Activated CD8-positive, alpha-beta T cell treated with anti-CD3 and anti-CD28 coated beads, Interleukin-2, amount 10 ng/mL, durations not matched to agents 7 days and 5 days (primary cell): ENCODE data around the gene MYBPC2. TPM values are rescaled to one million over a fixed set of nuclear protein-coding genes. Genes with fewer than 3 reads are reported as not detected.
A peak's percentile ranks its signal among the peaks of the same experiment; 100 is the strongest.

Experiments used
- ATAC-seq: fragments of 150-1000 bp; cut with Tn5 transposase; one replicate; pipeline ENCODE4 v1.10.0; 2021; ENCODE audit warnings: moderate library complexity
- CTCF ChIA-PET: fragments of 350-600 bp; sonication (Branson Sonifier 250); formaldehyde crosslinking; loops from one replicate; lab custom pipeline; 2021; ENCODE audit warnings: antibody characterized with exemption; lab: Charles Lee
- POLR2A ChIA-PET: fragments of 350-600 bp; sonication (Branson Sonifier 250); formaldehyde crosslinking; loops from one replicate; lab custom pipeline; 2021; ENCODE audit warnings: antibody characterized with exemption; lab: Charles Lee
- DNase-seq: peaks from one replicate; pipeline ENCODE4 v3.0.0-alpha.2; 2020
- H3K27ac Mint-ChIP-seq: one replicate; pipeline ENCODE4 v1.8.0; 2021; ENCODE audit warnings: mild to moderate bottlenecking, mixed read lengths
- H3K27me3 Mint-ChIP-seq: one replicate; pipeline ENCODE4 v1.8.0; 2021; ENCODE audit warnings: low read depth, mixed read lengths
- H3K36me3 Mint-ChIP-seq: one replicate; pipeline ENCODE4 v1.8.0; 2021; ENCODE audit warnings: low read depth, mixed read lengths
- H3K4me1 Mint-ChIP-seq: one replicate; pipeline ENCODE4 v1.8.0; 2021; ENCODE audit warnings: low read depth, mixed read lengths
- H3K4me3 Mint-ChIP-seq: one replicate; pipeline ENCODE4 v1.8.0; 2021; ENCODE audit warnings: mild to moderate bottlenecking, mixed read lengths
- H3K9me3 Mint-ChIP-seq: one replicate; pipeline ENCODE4 v1.8.0; 2022; ENCODE audit warnings: mixed read lengths; ENCODE audit not compliant: insufficient read depth
- total RNA-seq, 2 experiments: library from RNA; stranded (reverse); gene quantifications; one replicate each; pipeline ENCODE4 v1.2.3, GENCODE V29; 2021

Gene MYBPC2
- total RNA-seq, 2 experiments from 2014 or later, result not detected

DNA sequence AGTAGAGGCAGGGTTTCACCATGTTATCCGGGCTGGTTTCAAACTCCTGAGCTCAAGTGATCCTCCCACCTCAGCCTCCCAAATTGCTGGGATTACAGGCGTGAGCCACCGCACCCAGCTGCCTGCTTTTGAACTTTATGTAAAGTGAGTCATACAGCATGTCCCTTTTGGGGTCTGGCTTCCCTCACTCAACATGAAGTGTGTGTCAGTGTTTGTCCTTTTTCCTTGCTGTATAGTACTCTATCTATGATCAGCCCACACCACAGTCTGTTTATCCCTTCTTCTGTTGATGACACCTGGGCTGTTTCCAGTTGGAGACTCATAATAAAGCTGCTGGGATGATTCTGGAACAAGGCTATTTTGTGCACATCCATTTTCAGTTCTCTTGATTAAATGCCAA lies 11.9 kb upstream of the MYBPC2 start:
- ChIA-PET POLR2A (no interaction called here), CTCF (no interaction called here)
- Mint-ChIP-seq H3K27me3 (peaks cover 12% of the 10 kb centered on the region), H3K27ac (no peak overlapping the region), H3K4me3 (no peak overlapping the region), H3K36me3 (peaks cover 5% of the 10 kb centered on the region), H3K9me3 (no peaks in the 10 kb centered on the region), H3K4me1 (peaks cover 15% of the 10 kb centered on the region)
- ATAC-seq (no peak), DNase-seq (no peak)

DNA sequence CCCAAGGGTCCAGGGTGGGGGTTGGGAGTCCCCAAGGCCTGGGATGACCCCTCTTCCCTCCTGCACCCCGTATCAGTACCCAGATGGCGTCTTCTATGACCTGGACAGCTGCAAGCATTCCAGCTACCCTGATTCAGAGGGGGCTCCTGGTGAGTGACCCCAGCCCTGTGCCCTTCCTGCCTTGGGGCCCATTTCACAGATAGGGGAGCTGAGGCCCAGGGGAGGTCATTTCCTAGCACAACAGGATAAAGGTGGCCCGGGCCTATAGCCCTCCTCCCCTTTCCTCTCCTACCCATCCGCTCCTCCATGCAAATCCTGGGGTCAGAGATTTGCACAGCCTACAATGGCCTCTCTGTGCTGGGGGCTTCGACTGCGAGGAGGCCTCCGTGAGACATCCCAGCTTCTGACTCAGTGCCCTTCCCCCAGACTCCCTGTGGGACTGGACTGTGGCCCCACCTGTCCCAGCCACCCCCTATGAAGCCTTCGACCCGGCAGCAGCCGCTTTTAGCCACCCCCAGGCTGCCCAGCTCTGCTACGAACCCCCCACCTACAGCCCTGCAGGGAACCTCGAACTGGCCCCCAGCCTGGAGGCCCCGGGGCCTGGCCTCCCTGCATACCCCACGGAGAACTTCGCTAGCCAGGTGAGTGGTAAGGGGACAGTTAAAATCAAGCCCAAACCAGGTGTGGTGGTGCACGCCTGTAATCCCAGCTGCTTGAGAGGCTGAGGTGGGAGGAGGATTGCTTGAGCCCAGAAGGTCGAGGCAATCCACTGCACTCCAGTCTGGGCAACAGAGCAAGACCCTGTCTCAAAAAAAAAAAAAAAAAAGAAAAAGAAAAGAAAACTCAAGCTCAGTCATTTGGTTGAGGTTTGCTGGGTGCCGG lies 10.1 kb upstream of the MYBPC2 start:
- Mint-ChIP-seq H3K4me1 (peaks cover 15% of the 10 kb centered on the region), H3K27ac (no peak overlapping the region), H3K4me3 (no peak overlapping the region), H3K27me3 (peaks cover 12% of the 10 kb centered on the region), H3K9me3 (no peaks in the 10 kb centered on the region), H3K36me3 (peaks cover 5% of the 10 kb centered on the region)
- POLR2A ChIA-PET, result interaction anchor here (0.5 kb wide), 1 partner anchor 373 kb away, joined by 3 read pairs; no protein-coding TSS in a partner anchor
- DNase-seq, result no peak
- no peak for ATAC-seq
- CTCF ChIA-PET, result no interaction called here

GRCh38 chr19:50423279-50424113 lies 9.2 kb upstream of the MYBPC2 start:
- Mint-ChIP-seq H3K36me3 (peaks cover 5% of the 10 kb centered on the region), H3K9me3 (no peaks in the 10 kb centered on the region), H3K27me3 (peaks cover 12% of the 10 kb centered on the region), H3K27ac (no peak overlapping the region), H3K4me1 (peaks cover 15% of the 10 kb centered on the region), H3K4me3 (no peak overlapping the region)
- ChIA-PET POLR2A (no interaction called here), CTCF (no interaction called here)
- DNase-seq, result no peak
- no peak for ATAC-seq

GRCh38 chr19:50425581-50425980 lies 7.1 kb upstream of the MYBPC2 start:
- ChIA-PET POLR2A (no interaction called here), CTCF (no interaction called here)
- Mint-ChIP-seq H3K36me3 (no peaks in the 10 kb centered on the region), H3K27me3 (peaks cover 9% of the 10 kb centered on the region), H3K4me3 (no peak overlapping the region), H3K4me1 (no peaks in the 10 kb centered on the region), H3K27ac (no peak overlapping the region), H3K9me3 (no peaks in the 10 kb centered on the region)
- DNase-seq (no peak), ATAC-seq (no peak)

DNA sequence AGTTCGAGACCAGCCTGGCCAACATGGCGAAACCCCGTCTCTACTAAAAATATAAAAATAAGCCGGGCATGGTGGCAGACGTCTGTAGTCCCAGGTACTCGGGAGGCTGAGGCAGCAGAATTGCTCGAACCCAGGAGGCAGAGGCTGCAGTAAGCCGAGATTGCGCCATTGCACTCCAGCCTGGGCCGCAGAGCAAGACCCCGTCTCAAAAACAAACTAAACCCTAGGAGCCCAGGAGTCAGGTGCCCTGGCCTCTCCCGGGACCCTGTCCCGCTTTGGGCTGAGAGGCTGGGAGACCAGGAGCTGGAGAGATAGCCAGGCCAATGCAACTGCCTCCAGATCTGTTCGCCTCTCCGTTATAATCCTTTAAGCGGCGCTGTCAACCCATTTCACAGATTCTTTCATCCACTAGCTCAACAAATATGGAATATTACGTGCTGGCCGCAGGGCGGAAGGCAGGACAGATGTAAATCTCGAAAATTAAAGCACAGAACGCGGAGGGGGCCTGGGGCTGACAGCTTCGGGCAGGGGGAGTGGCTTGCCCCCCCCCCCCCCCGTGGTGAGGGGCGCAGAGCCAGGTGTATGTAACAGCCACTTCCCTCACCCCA lies 5.3 kb upstream of the MYBPC2 start:
- Mint-ChIP-seq H3K27me3 (peaks cover 13% of the 10 kb centered on the region), H3K36me3 (no peaks in the 10 kb centered on the region), H3K27ac (no peak overlapping the region), H3K4me3 (no peak overlapping the region), H3K9me3 (no peaks in the 10 kb centered on the region), H3K4me1 (peaks cover 10% of the 10 kb centered on the region)
- ChIA-PET POLR2A (interaction anchor here (0.6 kb wide), 1 partner anchor 15 kb away, joined by 4 read pairs; no protein-coding TSS in a partner anchor), CTCF (interaction anchor here (1.5 kb wide), 1 partner anchor 70 kb away, joined by 7 read pairs; no protein-coding TSS in a partner anchor)
- no peak for ATAC-seq
- no peak for DNase-seq

- Mint-ChIP-seq H3K4me3 (peak overlapping the region; percentile 36), H3K27ac (no peak overlapping the region), H3K4me1 (peaks cover 10% of the 10 kb centered on the region), H3K36me3 (no peaks in the 10 kb centered on the region), H3K27me3 (peaks cover 15% of the 10 kb centered on the region), H3K9me3 (no peaks in the 10 kb centered on the region)
- ATAC-seq (no peak), DNase-seq (peak; percentile 40)
- CTCF ChIA-PET, result interaction anchor here (1.5 kb wide), 1 partner anchor 70 kb away, joined by 7 read pairs; no protein-coding TSS in a partner anchor
- POLR2A ChIA-PET, result interaction anchor here (0.9 kb wide), 1 partner anchor 15 kb away, joined by 3 read pairs; no protein-coding TSS in a partner anchor
Measured at GRCh38 chr19:50427997-50428425, 4.7 kb upstream of the MYBPC2 start.

- no peak for DNase-seq
- Mint-ChIP-seq H3K4me3 (no peak overlapping the region), H3K4me1 (peaks cover 10% of the 10 kb centered on the region), H3K27me3 (peaks cover 21% of the 10 kb centered on the region), H3K36me3 (no peaks in the 10 kb centered on the region), H3K9me3 (no peaks in the 10 kb centered on the region), H3K27ac (no peak overlapping the region)
- ChIA-PET POLR2A (interaction anchor here (0.9 kb wide), 1 partner anchor 14 kb away, joined by 3 read pairs; no protein-coding TSS in a partner anchor), CTCF (interaction anchor here (1.1 to 1.6 kb wide), 2 partner anchors 9 to 60 kb away, joined by 3 read pairs; no protein-coding TSS in a partner anchor)
- no peak for ATAC-seq
Measured at GRCh38 chr19:50428772-50429463, 3.8 kb upstream of the MYBPC2 start.

DNA sequence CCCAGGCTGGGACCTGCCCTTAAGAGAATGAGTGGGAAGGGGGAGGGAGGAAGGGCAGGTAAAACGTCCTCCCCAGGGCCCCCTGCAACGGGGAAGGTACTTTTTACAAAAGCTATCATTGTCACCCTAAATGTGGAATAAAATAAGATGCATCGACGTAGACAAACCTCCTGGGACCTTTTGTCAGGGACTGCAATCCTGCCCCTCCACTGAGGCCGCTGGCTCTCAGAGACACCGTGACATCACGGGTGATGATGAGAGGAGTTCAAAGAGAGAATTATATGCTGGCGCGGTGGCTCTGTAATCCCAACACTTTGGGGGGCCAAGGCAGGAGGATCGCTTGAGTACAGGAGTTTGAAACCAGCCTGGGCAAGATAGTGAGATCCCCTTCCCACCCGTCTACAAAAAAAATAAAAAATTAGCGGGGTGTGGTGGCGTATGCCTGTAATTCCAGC lies 1.8 kb upstream of the MYBPC2 start:
- DNase-seq (no peak), ATAC-seq (no peak)
- POLR2A ChIA-PET, result no interaction called here
- H3K27me3 Mint-ChIP-seq, result peaks cover 21% of the 10 kb centered on the region
- no peaks in the 10 kb centered on the region for H3K36me3 Mint-ChIP-seq
- no peaks in the 10 kb centered on the region for H3K9me3 Mint-ChIP-seq
- no peak overlapping the region for H3K27ac Mint-ChIP-seq
- peaks cover 10% of the 10 kb centered on the region for H3K4me1 Mint-ChIP-seq
- H3K4me3 Mint-ChIP-seq, result peak overlapping the region; percentile 84
- CTCF ChIA-PET, result no interaction called here

DNA sequence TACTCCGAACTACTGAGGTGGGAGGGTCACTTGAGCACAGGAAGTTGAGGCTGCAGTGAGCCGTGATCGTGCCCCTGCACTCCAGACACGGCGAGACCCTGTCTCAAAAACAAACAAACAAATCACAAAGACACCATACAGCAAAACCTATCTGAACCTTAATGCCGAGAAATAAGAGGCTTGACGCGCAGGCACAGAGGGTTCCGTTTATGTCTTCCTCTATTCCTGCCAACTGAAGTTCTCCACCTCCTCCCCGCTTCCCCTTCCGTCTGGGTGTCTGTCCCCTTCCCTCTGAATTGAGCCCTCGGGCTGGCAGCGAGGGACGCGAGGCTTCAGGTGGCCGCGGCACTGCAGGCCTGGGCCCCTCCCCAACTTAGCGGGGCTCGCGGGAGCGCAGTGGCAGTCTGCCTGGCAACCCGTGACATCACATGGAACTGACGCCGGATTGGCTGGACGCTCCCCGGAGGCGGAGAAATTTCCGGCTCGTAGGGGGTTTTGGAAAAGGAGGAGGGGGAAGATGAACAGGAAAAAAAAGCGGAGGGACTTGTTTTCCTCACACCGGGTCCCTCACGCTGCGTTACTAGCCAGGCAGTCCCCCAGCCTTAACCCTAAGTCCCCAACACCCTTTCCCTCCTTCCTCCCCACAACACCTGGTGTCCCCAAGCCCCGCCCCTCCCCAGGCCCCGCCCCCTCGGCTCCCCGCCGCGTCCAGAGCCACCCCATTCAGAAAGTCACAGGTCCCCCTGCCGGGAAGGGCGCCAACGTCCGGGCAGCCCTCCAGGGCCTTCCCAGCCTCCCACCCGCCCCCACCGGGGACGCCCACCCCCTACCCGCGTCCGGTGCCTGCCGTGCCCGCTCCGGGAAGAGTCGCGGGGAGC lies 1.1 kb upstream of the MYBPC2 start:
- H3K27ac Mint-ChIP-seq, result peak overlapping the region; percentile 86
- peak; percentile 97 for ATAC-seq
- ChIA-PET POLR2A (no interaction called here), CTCF (no interaction called here)
- peak; percentile 86 for DNase-seq
- H3K36me3 Mint-ChIP-seq, result no peaks in the 10 kb centered on the region
- H3K4me1 Mint-ChIP-seq, result peaks cover 10% of the 10 kb centered on the region
- peak overlapping the region; percentile 84 for H3K4me3 Mint-ChIP-seq
- H3K9me3 Mint-ChIP-seq, result no peaks in the 10 kb centered on the region
- peaks cover 22% of the 10 kb centered on the region for H3K27me3 Mint-ChIP-seq
